Esophagus muscularis mucosa (tissue), 4 donors: Measurements from ENCODE around the gene SLC25A1.

Experiments
- EP300 ChIP-seq: sonication (generic); formaldehyde crosslinking; IDR thresholded peaks from one replicate; pipeline ENCODE4 v1.6.1; 2017; ENCODE audit warnings: antibody characterized with exemption
- POLR2A ChIP-seq: fragments of 450-650 bp; IDR thresholded peaks from one replicate; pipeline ENCODE4 v1.6.1; 2017; ENCODE audit warnings: antibody characterized with exemption, moderate library complexity, mild to moderate bottlenecking, low read depth
- TF ChIP-seq, protein P1 (sequence below), 3 experiments: fragments of 200-600 bp in 2 of 3; fragments of 450-650 bp in 1 of 3; sonication (generic) in 2 of 3; IDR thresholded peaks; one replicate each; pipeline ENCODE4 v1.5.1; 2017 to 2019; ENCODE audit warnings: antibody characterized with exemption in 3 of 3, mild to moderate bottlenecking in 2 of 3, moderate library complexity in 1 of 3

GRCh38 chr22:19128946-19129727 lies 49.4 kb downstream of the SLC25A1 start:
- TF ChIP-seq, protein P1, sequence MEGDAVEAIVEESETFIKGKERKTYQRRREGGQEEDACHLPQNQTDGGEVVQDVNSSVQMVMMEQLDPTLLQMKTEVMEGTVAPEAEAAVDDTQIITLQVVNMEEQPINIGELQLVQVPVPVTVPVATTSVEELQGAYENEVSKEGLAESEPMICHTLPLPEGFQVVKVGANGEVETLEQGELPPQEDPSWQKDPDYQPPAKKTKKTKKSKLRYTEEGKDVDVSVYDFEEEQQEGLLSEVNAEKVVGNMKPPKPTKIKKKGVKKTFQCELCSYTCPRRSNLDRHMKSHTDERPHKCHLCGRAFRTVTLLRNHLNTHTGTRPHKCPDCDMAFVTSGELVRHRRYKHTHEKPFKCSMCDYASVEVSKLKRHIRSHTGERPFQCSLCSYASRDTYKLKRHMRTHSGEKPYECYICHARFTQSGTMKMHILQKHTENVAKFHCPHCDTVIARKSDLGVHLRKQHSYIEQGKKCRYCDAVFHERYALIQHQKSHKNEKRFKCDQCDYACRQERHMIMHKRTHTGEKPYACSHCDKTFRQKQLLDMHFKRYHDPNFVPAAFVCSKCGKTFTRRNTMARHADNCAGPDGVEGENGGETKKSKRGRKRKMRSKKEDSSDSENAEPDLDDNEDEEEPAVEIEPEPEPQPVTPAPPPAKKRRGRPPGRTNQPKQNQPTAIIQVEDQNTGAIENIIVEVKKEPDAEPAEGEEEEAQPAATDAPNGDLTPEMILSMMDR (IDR thresholded peaks at IDR 0.05): no peak
- no peak for TF ChIP-seq POLR2A
- no peak for TF ChIP-seq EP300
